ENCODE data around the gene DPH7.
"Not testable (repeated sequence)": the region's sequence is repeated elsewhere in the genome, so short reads cannot be mapped to it uniquely, and the experiment has no call there.

The DPH7 gene

DNA sequence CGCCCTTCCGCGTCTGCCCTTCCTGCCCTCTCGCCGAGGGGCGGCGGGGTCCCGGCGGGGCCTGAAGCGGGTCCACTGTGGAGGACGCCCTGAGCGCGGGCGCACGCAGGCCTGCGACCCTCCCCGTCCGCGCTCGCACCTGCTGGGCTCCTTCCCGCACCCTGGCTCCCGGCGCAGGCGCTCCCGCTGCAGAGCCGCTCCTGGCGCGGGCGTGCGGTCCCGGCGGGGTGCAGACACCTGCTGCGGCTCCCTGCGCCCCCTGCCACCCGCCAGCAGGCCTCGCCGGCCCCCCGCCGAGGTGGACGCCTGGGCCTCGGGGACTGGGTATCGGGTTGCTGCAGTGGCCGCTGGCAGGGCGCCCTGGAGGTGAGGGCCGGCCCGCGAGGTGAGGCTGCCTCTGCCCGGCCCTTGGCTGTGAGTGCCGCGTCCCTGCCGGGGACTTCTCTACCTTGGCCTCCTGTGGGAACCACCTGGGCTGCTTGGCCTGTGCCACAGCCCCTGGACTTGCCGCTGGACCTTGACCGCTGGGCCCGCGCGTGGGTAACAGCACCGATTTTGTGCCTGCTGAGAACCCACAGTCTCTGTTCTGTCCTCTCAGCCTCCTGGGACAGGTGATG lies 27.4 kb upstream of the DPH7 start:
- DNase-seq: no peak

DNA sequence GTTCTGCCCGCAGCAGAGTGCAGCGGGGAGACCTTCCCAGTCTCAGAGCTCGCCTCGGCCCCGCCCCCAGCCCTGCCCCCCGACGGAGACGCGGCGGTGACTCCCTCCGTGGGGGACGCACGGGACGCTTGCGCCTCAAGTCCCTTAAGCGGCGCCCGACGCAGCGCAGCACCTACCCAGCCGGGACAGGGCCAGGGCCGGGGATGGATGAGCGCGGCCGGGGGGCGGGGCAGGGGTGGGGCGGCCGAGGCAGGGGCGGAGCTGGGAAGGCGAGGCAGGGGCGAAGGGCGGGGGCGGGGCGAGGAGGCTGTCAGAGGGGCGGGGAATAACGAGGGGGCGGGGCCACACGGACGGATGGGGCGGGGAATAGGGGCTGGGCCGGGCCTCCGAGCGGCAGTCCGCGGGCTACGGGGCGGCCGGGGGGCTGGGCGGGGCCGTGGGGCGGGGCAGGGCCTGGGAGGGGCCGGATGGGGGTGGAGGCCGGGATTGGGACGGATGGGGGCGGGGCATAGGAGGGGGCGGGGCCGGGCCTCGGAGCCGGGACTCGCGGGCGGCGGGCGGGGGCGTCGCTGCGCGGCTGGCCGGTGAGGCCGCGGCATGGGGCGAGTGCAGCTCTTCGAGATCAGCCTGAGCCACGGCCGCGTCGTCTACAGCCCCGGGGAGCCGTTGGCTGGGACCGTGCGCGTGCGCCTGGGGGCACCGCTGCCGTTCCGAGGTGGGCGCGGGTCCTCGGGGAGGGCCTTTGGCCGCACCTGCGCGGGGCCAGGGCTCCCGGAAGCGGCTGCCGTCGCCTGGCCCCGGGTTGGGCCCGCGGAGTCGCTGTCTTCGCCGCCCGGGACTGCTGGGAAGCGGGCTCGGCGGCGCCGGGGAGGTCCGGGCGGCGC lies 26.6 kb upstream of the DPH7 start, which contains the start of gene ARRDC1:
ARRDC1 (plus strand) TSS at position 566 of the 884 bp plus-strand sequence; CDS start at position 598, 32 bp downstream.
- DNase-seq: peak; percentile 86

DNA sequence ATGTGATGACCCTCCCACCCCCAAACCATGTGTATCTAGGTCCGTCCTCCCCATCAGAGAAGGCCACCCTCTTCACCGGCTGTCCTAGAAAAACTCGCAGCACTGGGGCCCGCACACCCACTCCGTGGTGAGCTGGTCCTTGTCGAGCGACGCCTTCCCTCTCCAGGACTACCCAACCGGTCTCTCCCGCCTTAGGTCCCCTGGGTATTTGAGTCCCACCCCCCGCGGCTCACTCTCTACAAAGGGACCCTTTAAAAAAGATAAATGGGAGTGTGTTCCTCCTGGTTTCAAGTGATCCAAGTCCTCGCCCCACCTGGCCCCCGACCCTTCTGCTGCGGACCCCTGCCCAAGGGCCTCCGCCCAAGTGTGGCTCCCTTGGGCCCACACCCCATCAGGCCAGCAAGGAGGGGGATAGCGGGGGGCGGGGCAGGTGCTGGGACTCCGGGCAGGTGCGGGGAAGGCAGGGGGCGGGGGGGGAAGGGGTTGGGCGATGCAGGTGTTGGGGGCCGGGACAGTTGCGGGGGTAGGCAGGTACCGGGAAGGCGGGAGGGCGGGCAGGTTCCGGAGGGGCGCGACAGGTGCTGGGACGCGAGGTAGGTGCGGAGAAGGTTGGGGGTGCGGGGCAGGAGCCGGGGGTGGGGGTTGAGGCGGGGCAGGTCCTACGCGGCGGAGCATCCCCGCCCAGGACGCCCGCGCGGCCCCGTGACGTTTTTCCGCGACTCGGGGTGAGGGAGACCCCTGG lies 25.8 kb upstream of the DPH7 start:
- no peak for DNase-seq

DNA sequence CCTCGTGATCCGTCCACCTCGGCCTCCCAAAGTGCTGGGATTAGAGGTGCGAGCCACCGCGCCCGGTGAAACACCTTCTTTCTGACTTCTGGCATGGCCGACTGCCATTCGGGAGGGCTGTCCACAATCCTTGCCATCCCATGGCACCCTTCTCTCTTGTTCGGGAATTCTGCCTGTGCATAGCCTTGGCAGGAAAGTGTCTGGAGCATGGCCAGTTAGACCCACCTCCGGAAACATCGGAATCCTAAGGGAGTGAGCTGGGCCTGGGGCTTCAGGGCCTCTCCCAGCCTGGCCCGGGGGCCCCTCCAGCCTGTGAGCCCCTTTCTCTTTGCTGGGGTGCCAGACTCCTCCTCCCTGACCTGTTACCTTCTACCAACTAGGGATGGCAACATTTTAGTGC lies 25.2 kb upstream of the DPH7 start:
- DNase-seq: no peak

DNA sequence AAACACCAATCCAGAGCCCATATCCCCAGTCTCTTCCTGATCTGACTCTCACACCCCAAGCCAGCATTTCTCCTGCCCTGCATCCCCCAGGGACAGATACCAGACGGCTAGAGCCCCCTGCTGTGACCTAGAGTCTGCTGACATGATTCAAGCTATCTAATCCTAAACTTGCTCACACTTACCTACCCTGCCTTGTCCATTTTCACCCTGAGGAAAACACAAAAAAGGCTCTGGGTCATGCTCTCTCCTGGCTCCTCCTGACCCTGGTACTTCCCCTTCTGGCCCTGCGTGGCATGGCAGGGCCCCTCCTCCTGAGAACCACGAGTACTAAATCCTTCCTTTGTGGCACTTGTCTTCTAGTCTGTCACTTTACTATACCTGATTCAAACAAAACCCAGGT lies 23.9 kb upstream of the DPH7 start:
- no peak for DNase-seq

DNA sequence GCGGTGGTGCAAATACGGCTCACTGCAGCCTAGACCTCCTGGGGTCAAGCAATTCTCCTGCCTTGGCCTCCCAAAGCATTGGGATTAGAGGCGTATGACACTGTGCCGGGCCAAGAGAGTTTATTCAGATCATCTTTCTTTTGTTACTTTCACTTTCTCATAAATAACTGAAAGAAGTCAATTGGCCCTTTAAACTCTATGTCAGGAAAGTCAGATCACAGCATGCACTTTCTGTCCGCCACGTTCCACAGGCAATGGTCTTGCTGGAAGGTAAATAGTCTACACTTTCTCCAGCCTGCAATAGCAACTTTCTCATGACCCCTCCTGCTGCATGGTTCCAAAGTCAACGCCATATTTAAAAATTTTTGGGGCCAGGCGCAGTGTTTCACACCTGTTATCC lies 20.2 kb upstream of the DPH7 start:
- no peak for DNase-seq

DNA sequence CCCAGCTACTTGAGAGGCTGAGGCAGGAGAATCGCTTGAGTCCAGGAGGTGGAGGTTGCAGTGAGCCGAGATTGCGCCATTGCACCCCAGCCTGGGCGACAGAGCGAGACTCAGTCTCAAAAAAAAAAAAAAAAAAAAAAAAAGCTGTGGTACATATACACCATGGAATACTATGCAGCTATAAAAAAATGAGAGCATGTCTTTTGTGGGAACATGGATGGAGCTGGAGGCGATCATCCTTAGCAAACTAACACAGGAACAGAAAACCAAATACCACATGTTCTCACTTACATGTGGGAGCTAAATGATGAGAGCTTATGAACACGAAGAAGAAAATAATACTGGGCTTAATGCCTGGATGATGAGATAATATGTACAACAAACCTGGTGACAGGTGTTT lies 17.9 kb upstream of the DPH7 start:
- not testable (repeated sequence) for DNase-seq

DNA sequence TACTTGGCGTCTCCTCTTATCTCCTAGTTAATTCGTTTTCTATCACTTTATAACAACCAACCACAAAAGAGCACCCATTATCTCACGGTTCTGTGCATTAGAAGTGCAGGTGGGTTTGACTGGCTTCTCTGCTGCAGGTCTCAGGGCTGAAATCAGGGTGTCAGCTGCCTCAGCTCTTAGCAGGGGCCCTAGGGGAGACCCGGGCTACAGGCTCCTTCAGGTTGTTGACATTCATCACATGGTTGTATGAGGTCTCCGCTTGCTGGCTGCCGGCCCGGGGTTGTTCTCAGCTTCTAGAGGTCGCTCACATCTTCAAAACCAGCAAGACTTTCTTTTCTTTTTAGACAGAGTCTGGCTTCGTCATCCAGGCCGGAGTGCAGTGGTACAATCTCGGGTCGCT lies 14.5 kb upstream of the DPH7 start:
- no peak for DNase-seq

DNA sequence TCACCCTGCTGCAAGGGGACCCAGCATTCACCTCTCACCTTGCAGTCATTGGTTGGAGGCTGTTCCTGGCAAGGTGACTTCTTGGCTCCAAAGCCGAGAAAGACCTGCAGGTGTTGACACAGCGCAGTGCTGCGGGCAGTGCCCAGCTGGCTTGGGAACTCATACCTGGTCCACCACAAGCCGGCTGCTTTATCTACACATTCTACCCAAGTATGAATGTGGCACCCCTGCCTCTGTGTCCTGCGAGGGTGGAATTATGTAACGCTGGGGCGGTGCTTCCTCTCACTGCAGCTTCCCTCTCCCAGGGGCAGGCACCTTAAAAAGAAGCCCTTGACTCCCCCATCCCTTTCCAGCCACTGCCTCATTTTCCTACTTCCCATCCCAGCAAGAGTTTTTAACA lies 14.0 kb upstream of the DPH7 start:
- DNase-seq: no peak

DNA sequence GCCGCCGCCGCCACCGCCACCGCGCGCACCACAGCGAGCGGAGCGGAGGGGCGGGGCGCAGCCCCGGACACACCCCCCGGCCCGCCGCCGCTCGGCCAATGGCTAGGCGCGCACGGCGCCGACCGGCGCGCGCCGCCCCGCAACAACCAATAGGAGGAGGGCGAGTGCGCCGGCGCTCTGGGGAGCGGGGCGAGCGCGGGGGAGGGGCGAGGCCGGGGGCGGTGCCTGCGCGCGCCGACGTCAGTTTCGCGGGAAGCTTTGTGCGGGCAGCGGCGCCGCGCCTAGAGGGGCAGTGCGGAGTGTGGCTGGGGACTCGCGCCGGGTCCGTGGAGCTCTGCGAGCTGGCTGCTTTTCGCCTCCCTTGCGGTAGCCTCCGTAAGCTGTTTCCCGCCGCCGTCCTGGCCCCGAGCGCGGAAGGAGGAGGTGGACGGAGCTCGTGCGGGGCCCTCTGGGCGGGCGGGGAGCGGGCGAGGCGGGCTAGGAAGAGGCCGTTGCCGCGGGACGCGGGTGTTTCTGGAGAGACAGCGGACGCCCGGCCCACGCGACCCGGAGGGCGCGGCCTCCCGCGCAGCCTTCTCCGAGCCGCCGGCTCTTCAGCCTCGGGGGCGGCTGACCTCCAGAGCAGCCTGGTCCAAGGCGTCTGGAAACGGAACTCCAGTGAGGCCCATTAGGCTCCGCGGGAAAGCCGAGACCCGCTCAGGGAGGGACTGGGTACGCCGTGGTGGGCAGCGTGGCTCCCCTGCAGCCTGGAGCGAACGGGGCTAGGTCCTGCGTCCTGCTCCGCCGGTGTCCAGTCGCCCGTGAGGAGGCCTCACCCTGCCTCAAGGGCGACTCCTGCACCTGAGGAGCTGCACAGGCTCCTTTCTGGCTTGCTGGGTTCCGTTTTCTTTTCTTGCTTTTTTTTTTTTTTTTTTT lies 12.0 kb upstream of the DPH7 start, which contains the start of gene ZMYND19:
ZMYND19 (minus strand) TSS at position 44 of the 915 bp plus-strand sequence. CDS start 249 bp downstream, outside the sequence.
- DNase-seq: peak; percentile 91

DNA sequence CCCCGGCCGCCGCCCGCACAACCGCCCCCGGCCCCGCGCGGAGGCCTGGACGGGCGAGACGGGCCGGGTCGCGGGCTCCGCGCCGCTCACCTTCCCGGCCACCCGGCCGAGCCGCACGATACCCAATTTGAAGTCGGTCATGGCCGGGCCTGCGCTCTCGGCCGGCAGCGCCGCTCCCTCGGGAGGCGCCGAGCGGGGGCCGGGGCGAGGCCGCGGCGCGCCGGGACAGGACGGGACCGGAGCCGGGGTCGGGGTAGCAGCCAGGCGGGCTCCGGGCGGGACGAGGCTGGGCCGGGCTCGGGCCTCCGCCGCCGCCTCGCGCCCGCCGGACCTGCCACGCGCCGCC lies 11.4 kb upstream of the DPH7 start:
- no peak for DNase-seq

DNA sequence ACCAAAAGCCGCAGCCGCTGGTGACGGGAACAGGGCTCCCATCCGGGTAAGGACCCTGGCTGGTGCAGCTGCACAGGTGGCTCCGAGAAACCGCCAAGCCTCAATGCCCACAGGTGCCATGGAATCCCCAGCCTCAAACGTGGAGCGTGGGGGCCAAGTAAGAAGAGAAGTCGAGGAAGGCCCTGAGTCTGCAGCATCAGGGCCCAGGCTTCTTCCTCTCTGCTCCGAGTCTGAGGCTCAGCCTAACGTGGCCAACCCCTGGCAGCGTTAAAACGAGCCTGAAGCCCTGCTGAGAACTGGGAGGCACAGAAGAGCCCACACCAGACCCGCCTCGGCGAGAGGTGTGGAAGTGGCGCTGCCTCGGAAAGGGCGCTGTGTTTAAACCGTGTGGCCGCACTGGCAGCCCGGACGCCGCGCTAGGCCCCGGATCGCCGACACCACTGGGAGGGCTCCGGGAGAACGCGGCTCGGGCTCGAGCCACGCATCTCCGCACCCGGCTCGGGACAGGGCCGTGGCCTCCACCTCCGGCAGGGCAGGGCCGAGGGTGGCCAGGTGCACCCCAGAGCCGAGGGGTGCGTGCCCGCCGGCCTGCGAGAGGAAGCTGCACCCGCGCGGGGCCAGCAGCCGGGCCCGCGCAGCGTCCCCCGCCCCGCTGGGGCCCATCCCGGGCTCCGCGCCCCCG lies 10.9 kb upstream of the DPH7 start:
- DNase-seq: no peak

DNA sequence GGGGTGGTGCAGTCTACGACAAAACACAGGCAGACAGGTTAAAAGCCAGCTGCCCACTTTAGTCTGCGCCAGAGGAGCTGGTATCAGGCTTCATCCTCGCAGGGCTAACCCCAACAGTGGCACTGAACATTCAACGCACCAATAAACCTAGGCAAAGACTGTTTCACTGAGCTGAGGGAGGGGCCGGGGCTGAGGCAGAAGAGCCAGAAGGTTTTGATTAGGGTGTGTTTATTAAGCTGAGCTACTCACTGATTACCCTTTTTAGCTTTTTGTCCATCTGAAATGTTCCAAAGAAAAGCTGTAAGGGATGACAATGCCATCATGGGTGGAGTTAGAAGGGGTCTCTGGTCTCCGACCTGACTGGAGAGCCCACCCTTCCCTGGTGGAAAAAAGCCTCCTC lies 10.2 kb upstream of the DPH7 start:
- DNase-seq: no peak

DNA sequence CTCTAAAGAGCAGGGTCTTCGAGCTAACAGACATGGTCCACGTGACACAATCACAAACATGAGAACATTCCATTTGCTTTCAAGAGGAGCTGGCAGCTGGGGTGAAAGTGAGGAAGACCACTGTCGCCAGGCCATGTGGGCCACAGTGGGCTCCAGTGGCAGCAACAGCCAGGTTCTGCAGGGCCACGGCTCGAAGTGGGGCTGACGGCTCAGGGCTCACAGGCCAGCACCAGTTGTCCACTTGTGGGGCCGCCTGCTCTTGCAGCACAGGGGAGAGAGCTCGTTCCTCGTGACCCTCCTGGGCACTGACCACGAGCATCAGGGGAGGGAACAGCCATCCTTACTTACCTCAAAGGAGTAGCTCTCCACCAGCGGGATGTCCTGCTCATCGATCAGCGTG lies 9.6 kb upstream of the DPH7 start:
- no peak for DNase-seq

DNA sequence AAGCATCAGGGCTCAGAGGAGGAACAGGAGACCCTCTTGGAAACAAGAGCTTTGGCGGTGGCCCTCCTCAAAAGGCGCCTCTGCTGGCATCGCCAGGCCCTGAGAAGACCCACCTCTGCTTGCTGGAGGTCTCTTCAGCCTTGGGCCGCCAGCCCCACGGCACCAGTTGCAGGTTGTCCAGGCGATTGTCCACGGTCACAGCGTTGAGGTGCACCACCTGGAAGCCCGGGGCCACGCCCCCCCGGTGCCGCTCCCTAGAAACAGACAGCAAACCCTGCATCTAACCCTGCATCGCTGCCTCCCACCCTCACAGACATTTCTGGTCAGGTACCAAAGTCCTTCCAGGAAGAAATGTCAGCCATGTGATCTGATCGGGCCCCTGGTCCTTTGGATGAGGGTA lies 8.1 kb upstream of the DPH7 start:
- DNase-seq: no peak

DNA sequence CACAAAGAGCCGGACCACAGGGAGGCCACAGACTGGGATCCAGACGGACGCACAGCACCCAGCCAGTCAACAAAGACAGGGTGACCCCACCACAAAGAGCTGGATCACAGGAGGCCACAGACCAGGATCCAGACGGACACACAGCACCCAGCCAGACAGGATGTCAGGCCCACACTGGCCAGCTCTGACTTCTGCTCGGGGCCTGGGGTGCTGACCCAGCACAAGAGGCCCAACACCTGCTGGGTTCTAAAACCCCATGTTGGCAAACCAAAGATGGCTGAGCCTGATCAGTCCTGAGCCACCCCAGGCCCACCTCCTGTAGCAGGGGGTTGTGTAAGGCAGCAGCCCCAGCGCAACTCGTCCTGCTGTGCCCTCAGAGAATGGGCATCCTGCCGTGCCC lies 5.2 kb upstream of the DPH7 start:
- no peak for DNase-seq

DNA sequence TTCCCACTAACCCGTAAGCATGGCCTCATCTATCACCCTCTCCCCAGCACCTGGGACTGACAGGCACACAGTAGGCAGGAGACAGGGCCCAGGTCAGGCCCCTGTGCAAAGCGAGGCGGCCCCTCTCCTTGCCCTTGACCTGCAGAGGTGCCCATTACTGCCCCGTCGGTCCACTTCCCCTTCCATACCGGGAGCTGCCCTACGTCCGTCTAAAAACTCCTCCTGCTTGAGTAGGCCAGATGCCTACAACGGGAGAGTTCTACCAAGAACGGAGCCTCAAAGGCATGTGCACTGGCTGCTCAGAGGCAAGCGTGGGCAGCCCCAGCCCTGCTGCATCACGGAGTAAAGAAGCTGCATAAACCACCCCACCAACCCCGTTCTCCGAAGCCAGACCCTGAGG lies 4.6 kb upstream of the DPH7 start:
- DNase-seq: no peak

DNA sequence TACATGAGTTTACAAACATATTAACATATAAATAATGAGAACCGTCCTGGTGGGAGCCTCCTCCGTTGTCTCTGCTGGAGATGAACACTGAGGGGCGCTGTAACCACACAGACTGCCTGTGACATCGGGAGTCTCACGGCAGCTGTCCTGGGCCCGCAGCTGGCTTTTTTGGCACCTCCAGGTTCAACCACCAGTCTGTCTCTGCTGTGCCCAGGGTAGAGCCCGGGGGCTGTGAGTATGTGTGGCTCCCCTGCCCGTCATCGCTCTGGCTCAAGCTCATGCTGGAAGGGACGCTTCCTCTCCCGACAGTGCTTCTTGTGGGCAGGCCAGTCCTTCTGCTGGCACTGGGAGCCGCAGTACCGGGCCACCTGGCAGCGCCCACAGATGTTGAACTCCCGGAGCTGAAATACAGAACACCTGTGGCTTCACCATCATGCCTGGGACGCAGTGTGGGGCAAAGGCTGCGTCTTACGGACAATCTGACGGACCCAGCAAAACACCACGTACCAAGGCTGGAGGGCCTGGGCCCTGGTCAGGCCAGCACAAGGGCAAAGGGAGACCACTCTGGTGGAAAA lies 3.6 kb upstream of the DPH7 start:
- DNase-seq: no peak

DNA sequence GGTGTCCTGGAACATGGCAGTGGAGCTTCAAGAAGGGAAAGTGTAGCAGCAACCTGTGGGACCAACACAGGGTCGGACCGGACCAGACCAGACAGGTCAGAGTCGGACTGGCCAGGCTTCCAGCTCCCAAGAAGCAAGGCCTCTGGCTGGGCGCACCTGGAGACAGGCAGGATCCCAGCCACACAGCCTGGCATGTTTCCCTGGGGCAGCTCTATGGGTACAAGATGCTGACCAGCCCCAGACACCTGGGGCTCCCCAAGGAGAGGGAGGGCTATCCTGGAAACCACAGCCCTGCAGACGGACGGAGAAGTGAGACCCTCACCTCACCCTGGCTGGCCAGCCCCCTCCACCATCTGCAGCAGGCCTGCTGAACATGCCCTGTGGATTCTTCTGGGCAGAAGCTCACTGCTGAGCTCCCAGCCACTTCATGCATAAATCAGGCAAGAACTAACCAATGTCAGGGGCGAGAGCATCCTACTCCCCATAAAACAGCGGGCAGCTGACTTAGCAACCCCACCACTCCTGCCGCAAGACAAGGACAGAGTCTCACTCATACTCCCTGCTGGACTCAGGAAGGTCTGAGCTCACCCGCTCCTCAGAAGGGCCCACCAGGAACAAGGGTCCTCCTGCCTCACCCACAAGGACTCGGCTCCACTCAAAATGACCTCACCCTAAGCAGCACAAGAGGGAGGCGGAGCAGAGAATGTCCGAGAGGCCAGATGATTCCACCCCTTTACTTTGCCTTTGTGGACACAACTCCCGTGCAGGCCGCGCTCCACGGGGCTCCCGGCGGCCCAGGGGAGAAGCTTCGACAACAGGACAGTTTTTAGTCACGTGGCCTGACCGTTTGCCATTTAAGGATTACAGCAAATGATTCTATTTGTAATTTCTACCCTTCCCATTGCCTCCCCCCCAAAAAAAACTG lies 2.9 kb upstream of the DPH7 start:
- DNase-seq: no peak

DNA sequence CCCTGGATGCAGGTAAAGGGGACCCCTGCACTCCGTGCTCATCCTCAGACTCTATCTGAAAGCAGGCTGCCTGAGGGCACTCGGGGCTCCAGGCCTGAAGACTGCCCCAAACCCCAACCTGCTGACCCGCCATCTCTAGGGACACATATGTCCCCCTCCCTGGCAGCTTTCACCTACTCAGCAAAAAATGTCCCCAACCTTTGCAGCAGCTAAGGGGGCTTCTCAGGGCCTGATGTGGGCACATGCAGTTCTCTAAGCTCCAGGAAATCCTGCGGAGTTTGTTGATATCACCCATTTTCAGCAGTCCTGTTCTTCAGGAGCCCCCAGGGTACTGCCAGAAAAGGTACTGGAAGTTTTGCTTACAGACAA lies 2.2 kb upstream of the DPH7 start:
- DNase-seq: no peak

Measured in NCI-H510A treated with DMSO at 0.1 percent for 48 hours (cell line).